Gastrocnemius medialis (tissue), 4 donors: ENCODE results near the gene MAPK8IP1. TPM values are rescaled to one million over a fixed set of nuclear protein-coding genes. Genes with fewer than 3 reads are reported as not detected.

Experiments
- ATAC-seq, 2 donors: fragments of 150-250 bp; one replicate each; pipeline ENCODE4 v1.9.1; 2016
- DNase-seq, 2 donors: peaks; one replicate each; pipeline ENCODE4 v3.0.0-alpha.2; 2019
- H3K27ac ChIP-seq, 4 donors: fragments of 200-600 bp; sonication (generic); 1 replicate in 1 of 4; 2 replicates in 3 of 4; pipeline ENCODE4 v1.5.1; 2016 to 2018; ENCODE audit warnings: mild to moderate bottlenecking in 2 of 4, moderate library complexity in 1 of 4
- H3K27me3 ChIP-seq, 3 donors: fragments of 200-600 bp; sonication (generic) in 2 of 3; 1 replicate in 1 of 3; 2 replicates in 2 of 3; pipeline versions ENCODE4 v1.5.1 to v1.6.0; 2016 to 2019; ENCODE audit warnings: mild to moderate bottlenecking in 1 of 3, moderate library complexity in 1 of 3
- H3K36me3 ChIP-seq, 2 donors: fragments of 200-600 bp; sonication (generic) in 1 of 2; one replicate each; pipeline ENCODE4 v1.5.1; 2017 to 2018
- H3K4me1 ChIP-seq, 2 donors: fragments of 200-600 bp; sonication (generic) in 1 of 2; one replicate each; pipeline ENCODE4 v1.5.1; 2016 to 2017; ENCODE audit warnings: mild to moderate bottlenecking in 2 of 2
- H3K4me3 ChIP-seq, 4 donors: fragments of 200-600 bp; sonication (generic) in 3 of 4; 1 replicate in 1 of 4; 2 replicates in 3 of 4; pipeline ENCODE4 v1.5.1; 2016 to 2019; ENCODE audit warnings: mild to moderate bottlenecking in 2 of 4
- H3K9me3 ChIP-seq, 3 donors: fragments of 200-600 bp; sonication (generic) in 2 of 3; 1 replicate in 1 of 3; 2 replicates in 2 of 3; pipeline ENCODE4 v1.5.1; 2016 to 2019
- POLR2A ChIP-seq, 2 donors: fragments of 450-650 bp; IDR thresholded peaks; one replicate each; pipeline ENCODE4 v1.6.1; 2017; ENCODE audit warnings: antibody characterized with exemption in 2 of 2, mild to moderate bottlenecking in 2 of 2, moderate library complexity in 2 of 2
- in situ Hi-C, 4 donors: fragments of 200-750 bp; cut with MboI; loops; one replicate each; pipeline versions ENCODE4 v1.15.0 to v1.8.0; 2017; ENCODE audit warnings: low sequenced_read_pairs in 4 of 4
- intact Hi-C: fragments of 100-400 bp; cut with DNase I; formaldehyde crosslinking; loops from one replicate; pipeline ENCODE4 v1.15.1; 2023; ENCODE audit warnings: low total_unique reads
- total RNA-seq, 4 donors: library from RNA; depleted of rRNA; stranded (reverse); fragments of >200 nt; gene quantifications; one replicate each; pipeline versions ENCODE4 v1.1.0 to v1.2.3, GENCODE V29; 2016
- TF ChIP-seq, protein P1 (sequence below), 5 experiments: fragments of 450-650 bp in 3 of 5; fragments of 200-600 bp in 2 of 5; sonication (generic) in 2 of 5; IDR thresholded peaks in 4 of 5; conservative IDR thresholded peaks in 1 of 5; 1 replicate in 4 of 5; 2 replicates in 1 of 5; pipeline ENCODE4 v1.5.1; 2016 to 2019; ENCODE audit warnings: antibody characterized with exemption in 5 of 5, mild to moderate bottlenecking in 3 of 5, moderate library complexity in 3 of 5

The MAPK8IP1 gene
- total RNA-seq, 4 donors from 2014 or later: 1.4 to 4.0 (median 1.9) TPM

DNA sequence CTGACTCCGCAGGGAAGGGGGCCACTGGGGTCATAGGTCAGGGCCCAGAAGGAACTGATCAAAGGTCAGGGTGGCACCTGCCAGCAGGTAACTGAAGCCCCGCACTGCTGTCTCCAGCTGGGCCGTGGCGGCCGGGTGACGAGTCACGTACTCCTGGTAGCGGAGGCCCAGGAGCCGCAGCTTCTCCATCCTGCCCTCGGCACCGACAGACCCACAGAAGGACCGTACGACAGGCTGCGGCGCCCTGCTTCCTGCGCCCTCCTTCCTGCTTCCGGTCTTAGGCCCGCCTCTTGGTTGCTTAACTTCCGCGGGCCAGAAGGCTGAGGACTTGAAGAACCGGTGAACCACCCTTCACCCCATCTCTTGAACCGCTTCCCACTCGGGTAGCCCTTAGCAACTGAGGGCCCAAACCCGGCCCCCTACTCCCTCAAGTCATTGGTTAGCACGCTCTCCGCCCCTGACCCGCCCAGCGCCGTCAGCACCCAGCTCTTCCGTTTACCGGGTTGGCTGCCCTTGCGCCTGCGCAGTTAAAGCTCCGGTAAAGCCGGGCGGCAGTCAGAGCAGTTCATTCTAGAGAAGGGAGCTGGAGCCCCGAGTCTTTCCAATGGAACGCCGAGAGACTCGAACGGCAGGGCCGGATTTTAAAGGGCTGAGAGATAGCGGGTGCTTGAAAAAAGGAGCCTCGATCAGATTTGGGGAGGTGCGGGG, 32.3 kb downstream of the MAPK8IP1 start, which contains the start of gene PEX16:
Gene PEX16 (minus strand): TSS at position 255 of the 708 bp plus-strand sequence. CDS start 66 bp downstream, at position 189.
- Histone ChIP-seq H3K9me3 (no peaks in the 10 kb centered on the region), H3K36me3 (peaks cover 0 to 29% of the 10 kb centered on the region in 2 donors), H3K27ac (peak within 1 kb of the TSS; percentile 88 to 96 (median 94)), H3K4me3 (peak within 1 kb of the TSS; percentile 88 to 97 (median 94)), H3K27me3 (peaks cover 8 to 12% (median 9%) of the 10 kb centered on the region in 3 donors), H3K4me1 (peaks cover 14 to 20% of the 10 kb centered on the region in 2 donors)
- TF ChIP-seq POLR2A (IDR thresholded peaks at IDR 0.05): peak; percentile 82
- TF ChIP-seq, protein P1, sequence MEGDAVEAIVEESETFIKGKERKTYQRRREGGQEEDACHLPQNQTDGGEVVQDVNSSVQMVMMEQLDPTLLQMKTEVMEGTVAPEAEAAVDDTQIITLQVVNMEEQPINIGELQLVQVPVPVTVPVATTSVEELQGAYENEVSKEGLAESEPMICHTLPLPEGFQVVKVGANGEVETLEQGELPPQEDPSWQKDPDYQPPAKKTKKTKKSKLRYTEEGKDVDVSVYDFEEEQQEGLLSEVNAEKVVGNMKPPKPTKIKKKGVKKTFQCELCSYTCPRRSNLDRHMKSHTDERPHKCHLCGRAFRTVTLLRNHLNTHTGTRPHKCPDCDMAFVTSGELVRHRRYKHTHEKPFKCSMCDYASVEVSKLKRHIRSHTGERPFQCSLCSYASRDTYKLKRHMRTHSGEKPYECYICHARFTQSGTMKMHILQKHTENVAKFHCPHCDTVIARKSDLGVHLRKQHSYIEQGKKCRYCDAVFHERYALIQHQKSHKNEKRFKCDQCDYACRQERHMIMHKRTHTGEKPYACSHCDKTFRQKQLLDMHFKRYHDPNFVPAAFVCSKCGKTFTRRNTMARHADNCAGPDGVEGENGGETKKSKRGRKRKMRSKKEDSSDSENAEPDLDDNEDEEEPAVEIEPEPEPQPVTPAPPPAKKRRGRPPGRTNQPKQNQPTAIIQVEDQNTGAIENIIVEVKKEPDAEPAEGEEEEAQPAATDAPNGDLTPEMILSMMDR (IDR thresholded peaks at IDR 0.05 in 4 of 5, conservative IDR thresholded peaks at IDR 0.05 in 1 of 5): no peak
- peak; percentile 92 to 94 for ATAC-seq
- in situ Hi-C loops: loop anchor here in 2 of 4 donors (5.0 to 10.0 kb wide), 2 partner anchors 70 to 73 kb away; partner anchors contain the start of gene CRY2 (in 2 of the 2)
- intact Hi-C loops: loop anchor here (1.0 to 5.0 kb wide), 5 partner anchors 55 to 1725 kb away; partner anchors contain the start of genes MTCH2 and SLC35C1
- peak; percentile 97 to 98 for DNase-seq

DNA sequence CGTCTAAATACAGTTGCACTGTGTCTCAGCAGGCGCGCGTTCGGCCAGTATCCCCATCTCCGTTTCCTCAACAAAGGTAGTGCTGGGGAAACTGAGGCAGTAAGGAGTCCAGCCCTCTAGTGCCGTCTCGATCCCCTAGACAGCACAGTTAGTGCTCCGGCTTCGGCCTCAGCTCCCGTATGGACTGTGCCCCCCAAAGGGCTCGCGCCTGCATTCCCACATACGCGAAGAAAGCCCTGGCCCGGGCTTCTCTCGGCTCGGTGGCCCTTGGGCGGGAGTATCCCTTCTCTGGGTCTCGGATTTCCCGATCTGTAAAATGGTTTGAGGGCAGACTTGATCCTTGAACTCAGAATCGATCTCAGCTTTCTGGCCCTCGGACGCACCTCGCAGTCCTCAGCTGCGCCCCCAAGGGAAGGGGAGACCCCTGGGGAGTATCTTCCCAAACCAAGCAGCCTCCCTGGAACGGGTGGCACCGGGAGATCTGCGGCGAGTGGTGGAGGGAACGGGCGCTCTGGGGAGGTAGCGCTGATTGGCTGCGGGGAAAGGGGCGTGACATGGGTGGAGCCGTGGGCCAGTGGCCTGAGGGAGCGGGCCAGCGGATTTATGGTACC, 33.0 kb downstream of the MAPK8IP1 start:
- peak overlapping the region; percentile 88 to 96 (median 94) for H3K27ac ChIP-seq
- ATAC-seq (peak; percentile 73 to 77), DNase-seq (peak; percentile 70 to 81)
- H3K9me3 ChIP-seq: no peaks in the 10 kb centered on the region
- intact Hi-C loops (loop anchor here (1.0 to 5.0 kb wide), 5 partner anchors 56 to 1724 kb away; partner anchors contain the start of genes MTCH2 and SLC35C1), in situ Hi-C loops (loop anchor here in 2 of 4 donors (5.0 to 10.0 kb wide), 2 partner anchors 71 to 74 kb away; partner anchors contain the start of gene CRY2 (in 2 of the 2))
- TF ChIP-seq, protein P1 (IDR thresholded peaks at IDR 0.05 in 4 of 5, conservative IDR thresholded peaks at IDR 0.05 in 1 of 5): no peak
- peak; percentile 18 to 66 for TF ChIP-seq POLR2A (IDR thresholded peaks at IDR 0.05)
- peaks cover 0 to 22% of the 10 kb centered on the region in 2 donors for H3K36me3 ChIP-seq
- H3K4me3 ChIP-seq: peak overlapping the region; percentile 88 to 97 (median 94)
- peaks cover 18 to 20% of the 10 kb centered on the region in 2 donors for H3K4me1 ChIP-seq
- peaks cover 14 to 18% (median 16%) of the 10 kb centered on the region in 3 donors for H3K27me3 ChIP-seq

DNA sequence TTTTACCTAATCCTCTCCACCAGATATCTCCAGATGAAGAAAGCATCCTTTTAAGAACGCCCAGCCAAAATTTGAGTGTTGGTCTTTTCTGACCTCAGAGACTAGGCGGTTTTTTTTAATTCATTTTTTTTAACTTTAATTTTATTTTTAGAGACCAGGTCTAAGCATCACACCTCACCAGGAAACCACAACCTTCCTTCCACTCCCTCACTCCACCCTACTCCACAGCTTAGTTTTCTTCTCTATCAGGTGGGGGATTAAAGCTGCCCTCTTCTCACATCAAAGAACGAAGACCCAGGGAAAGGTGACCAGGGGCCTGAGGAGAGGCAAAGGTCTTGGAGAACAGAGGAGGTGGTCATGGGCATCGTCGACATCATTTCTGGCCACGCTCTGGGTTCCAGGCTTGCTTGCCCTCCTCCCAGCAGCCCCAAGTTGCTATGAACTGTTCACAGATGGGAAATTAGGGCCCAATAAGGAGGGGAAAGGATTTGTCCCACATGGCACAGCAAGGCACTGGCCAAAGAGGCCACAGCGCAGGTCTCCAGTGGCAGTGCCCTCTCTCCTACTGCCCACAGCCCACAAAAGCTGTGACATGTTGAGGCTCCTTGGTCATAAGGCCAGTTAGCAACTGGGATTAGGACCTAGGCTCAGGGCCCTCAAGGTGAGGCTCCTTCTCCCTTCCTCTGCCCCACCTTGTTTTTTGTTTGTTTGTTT, 33.7 kb downstream of the MAPK8IP1 start:
- no peak for DNase-seq
- intact Hi-C loops (loop anchor here (1.0 to 5.0 kb wide), 5 partner anchors 57 to 1724 kb away; partner anchors contain the start of genes MTCH2 and SLC35C1), in situ Hi-C loops (loop anchor here in 2 of 4 donors (5.0 to 10.0 kb wide), 2 partner anchors 72 to 74 kb away; partner anchors contain the start of gene CRY2 (in 2 of the 2))
- TF ChIP-seq, protein P1 (IDR thresholded peaks at IDR 0.05 in 4 of 5, conservative IDR thresholded peaks at IDR 0.05 in 1 of 5): no peak
- TF ChIP-seq POLR2A (IDR thresholded peaks at IDR 0.05): no peak
- ATAC-seq: no peak
- Histone ChIP-seq H3K27ac (peak overlapping the region; percentile 88 to 96 (median 94)), H3K27me3 (peaks cover 18 to 22% (median 19%) of the 10 kb centered on the region in 3 donors), H3K9me3 (no peaks in the 10 kb centered on the region), H3K4me1 (peaks cover 18 to 20% of the 10 kb centered on the region in 2 donors), H3K4me3 (peak overlapping the region; percentile 88 to 97 (median 94)), H3K36me3 (peaks cover 0 to 15% of the 10 kb centered on the region in 2 donors)
